ENCODE data around the gene SGMS2. TPM values are rescaled to one million over a fixed set of nuclear protein-coding genes. Genes with fewer than 3 reads are reported as not detected.

The SGMS2 gene
- total RNA-seq, 1 donor from 2014 or later: 0.26 TPM

DNA sequence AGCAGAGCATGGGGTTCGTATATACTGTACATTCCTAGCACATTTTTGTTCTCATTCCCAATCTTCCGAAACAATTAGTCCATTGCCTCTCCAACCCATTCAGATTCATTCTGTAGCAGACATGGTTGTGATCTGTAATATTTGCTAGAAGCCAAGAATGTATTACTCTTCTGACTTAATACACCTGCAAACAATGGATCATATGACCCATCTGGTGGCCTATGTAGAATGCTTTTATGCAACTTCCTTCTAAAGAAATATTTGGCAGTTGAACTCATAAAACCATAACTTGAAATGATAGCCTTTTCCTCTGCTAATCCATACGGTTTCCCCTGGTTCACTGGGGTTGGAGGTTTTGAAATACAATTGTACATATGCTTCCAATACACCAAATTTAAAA lies 32.8 kb upstream of the SGMS2 start:
- no peak overlapping the region for H3K4me3 Mint-ChIP-seq (ENCODE audit: unreplicated experiment)
- no peak overlapping the region for H3K27ac Mint-ChIP-seq (ENCODE audit: unreplicated experiment)
- TF ChIP-seq, protein P1, sequence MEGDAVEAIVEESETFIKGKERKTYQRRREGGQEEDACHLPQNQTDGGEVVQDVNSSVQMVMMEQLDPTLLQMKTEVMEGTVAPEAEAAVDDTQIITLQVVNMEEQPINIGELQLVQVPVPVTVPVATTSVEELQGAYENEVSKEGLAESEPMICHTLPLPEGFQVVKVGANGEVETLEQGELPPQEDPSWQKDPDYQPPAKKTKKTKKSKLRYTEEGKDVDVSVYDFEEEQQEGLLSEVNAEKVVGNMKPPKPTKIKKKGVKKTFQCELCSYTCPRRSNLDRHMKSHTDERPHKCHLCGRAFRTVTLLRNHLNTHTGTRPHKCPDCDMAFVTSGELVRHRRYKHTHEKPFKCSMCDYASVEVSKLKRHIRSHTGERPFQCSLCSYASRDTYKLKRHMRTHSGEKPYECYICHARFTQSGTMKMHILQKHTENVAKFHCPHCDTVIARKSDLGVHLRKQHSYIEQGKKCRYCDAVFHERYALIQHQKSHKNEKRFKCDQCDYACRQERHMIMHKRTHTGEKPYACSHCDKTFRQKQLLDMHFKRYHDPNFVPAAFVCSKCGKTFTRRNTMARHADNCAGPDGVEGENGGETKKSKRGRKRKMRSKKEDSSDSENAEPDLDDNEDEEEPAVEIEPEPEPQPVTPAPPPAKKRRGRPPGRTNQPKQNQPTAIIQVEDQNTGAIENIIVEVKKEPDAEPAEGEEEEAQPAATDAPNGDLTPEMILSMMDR (IDR thresholded peaks at IDR 0.05; ENCODE audit: unreplicated experiment): no peak
- no peaks in the 10 kb centered on the region for H3K4me1 Mint-ChIP-seq (ENCODE audit: unreplicated experiment)
- H3K27me3 Mint-ChIP-seq (ENCODE audit: unreplicated experiment): peaks cover 2% of the 10 kb centered on the region
- no peaks in the 10 kb centered on the region for H3K36me3 Mint-ChIP-seq (ENCODE audit: low read depth, unreplicated experiment)
- H3K9me3 Mint-ChIP-seq (ENCODE audit: unreplicated experiment): peaks cover 3% of the 10 kb centered on the region
- DNase-seq (ENCODE audit: low spot score): no peak

DNA sequence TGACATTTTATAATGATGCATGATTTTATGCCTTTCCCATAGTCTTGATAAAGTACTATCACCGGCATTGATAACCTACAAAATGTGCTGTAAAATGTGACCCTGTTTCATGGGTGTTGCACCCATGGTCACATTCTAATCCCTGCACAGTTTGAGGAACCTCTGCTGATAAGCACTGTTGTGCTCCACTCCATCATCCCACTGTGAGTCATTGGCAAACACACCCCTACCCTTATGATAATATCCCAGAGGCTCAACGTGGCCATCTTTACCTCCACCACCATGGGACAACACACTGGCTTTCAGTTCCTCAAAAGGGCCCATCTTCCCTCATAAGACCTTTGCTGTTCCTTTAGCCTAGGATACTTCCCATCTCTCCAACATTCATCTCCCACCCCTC lies 32.0 kb upstream of the SGMS2 start:
- no peak for DNase-seq (ENCODE audit: low spot score)
- Mint-ChIP-seq H3K9me3 (ENCODE audit: unreplicated experiment) (no peaks in the 10 kb centered on the region), H3K4me1 (ENCODE audit: unreplicated experiment) (no peaks in the 10 kb centered on the region), H3K36me3 (ENCODE audit: low read depth, unreplicated experiment) (no peaks in the 10 kb centered on the region), H3K27ac (ENCODE audit: unreplicated experiment) (no peak overlapping the region), H3K27me3 (ENCODE audit: unreplicated experiment) (no peaks in the 10 kb centered on the region), H3K4me3 (ENCODE audit: unreplicated experiment) (no peak overlapping the region)
- TF ChIP-seq, protein P1 (IDR thresholded peaks at IDR 0.05; ENCODE audit: unreplicated experiment): no peak

DNA sequence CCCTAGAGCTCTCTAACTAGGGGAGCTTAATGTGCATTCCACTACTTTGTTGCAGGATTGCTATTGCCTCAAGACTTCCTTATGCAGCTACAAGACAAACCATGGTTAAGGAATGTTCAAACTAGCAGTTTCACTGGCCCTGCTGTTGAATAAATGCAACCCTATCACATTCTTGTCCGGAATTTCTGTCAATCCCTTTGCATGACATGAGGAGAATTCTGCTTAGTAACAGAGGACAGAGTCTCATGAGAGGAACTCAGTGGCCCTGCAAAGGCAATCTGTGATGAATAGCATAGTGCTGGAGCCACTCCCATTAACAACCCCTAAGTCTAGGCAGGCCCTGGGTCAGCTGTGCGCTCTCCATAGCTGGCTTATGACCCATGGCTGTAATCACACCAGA lies 30.7 kb upstream of the SGMS2 start:
- H3K9me3 Mint-ChIP-seq (ENCODE audit: unreplicated experiment): no peaks in the 10 kb centered on the region
- DNase-seq (ENCODE audit: low spot score): no peak
- H3K4me3 Mint-ChIP-seq (ENCODE audit: unreplicated experiment): no peak overlapping the region
- H3K36me3 Mint-ChIP-seq (ENCODE audit: low read depth, unreplicated experiment): no peaks in the 10 kb centered on the region
- H3K4me1 Mint-ChIP-seq (ENCODE audit: unreplicated experiment): no peaks in the 10 kb centered on the region
- no peak overlapping the region for H3K27ac Mint-ChIP-seq (ENCODE audit: unreplicated experiment)
- no peaks in the 10 kb centered on the region for H3K27me3 Mint-ChIP-seq (ENCODE audit: unreplicated experiment)
- TF ChIP-seq, protein P1 (IDR thresholded peaks at IDR 0.05; ENCODE audit: unreplicated experiment): no peak

DNA sequence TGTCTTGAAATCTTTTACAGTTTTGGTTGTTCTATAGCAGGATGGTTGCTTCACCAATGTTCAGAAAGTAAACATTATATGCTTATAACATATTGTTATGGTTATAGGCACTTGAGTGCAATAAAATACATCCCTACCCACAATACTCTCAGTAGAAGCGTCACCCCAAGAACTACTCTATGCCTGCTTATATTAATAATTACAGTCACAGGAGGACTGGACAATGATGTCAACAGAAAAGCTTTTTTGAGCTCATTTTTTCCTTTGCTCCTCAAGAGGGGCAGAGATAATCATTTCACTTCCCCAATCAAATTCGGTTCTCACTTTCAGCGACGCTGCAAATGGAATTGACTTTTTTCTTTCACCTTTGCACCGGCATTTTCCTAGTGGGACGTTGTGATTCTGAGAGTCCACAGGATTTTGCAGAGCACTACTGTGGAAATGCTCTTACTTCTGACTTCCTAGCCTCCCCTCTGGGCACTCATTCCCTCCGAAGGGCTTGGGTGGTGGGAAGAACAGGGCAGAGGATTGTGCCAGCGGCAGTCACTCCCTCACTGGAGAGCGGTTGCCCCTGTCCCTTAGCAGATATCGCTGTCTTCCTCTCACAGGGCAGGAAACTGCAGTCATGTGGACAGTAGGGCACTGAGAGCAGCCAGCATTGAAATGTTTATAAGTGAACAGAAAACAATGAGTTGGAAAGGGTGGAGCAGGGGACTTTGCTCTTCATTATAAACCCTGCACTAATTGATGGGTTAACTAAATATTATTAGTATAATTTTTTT lies 24.9 kb upstream of the SGMS2 start:
- no peaks in the 10 kb centered on the region for H3K27me3 Mint-ChIP-seq (ENCODE audit: unreplicated experiment)
- TF ChIP-seq, protein P1 (IDR thresholded peaks at IDR 0.05; ENCODE audit: unreplicated experiment): no peak
- H3K4me1 Mint-ChIP-seq (ENCODE audit: unreplicated experiment): peaks cover 5% of the 10 kb centered on the region
- H3K27ac Mint-ChIP-seq (ENCODE audit: unreplicated experiment): no peak overlapping the region
- no peaks in the 10 kb centered on the region for H3K36me3 Mint-ChIP-seq (ENCODE audit: low read depth, unreplicated experiment)
- no peaks in the 10 kb centered on the region for H3K9me3 Mint-ChIP-seq (ENCODE audit: unreplicated experiment)
- no peak overlapping the region for H3K4me3 Mint-ChIP-seq (ENCODE audit: unreplicated experiment)
- no peak for DNase-seq (ENCODE audit: low spot score)

DNA sequence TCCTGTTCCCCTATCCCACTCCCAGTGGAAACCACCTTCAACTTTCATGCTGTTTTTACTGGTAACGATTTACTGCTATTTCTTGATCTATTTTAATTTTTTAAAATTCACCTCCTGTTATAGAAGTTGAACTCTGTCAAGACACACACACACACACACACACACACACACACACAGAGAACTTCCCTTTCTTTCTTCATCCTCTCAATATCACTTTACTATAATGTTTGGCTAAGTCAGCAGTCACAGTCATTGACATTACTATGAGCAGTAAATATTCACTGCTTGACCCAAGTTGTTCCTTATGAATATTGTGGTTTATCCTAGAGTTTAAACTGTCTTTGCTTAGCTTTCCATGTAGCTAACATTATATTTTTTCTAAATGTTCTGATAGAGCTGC lies 24.0 kb upstream of the SGMS2 start:
- no peak overlapping the region for H3K4me3 Mint-ChIP-seq (ENCODE audit: unreplicated experiment)
- no peaks in the 10 kb centered on the region for H3K36me3 Mint-ChIP-seq (ENCODE audit: low read depth, unreplicated experiment)
- H3K4me1 Mint-ChIP-seq (ENCODE audit: unreplicated experiment): peaks cover 5% of the 10 kb centered on the region
- H3K27ac Mint-ChIP-seq (ENCODE audit: unreplicated experiment): no peak overlapping the region
- TF ChIP-seq, protein P1 (IDR thresholded peaks at IDR 0.05; ENCODE audit: unreplicated experiment): no peak
- no peaks in the 10 kb centered on the region for H3K27me3 Mint-ChIP-seq (ENCODE audit: unreplicated experiment)
- no peaks in the 10 kb centered on the region for H3K9me3 Mint-ChIP-seq (ENCODE audit: unreplicated experiment)
- DNase-seq (ENCODE audit: low spot score): no peak

Measured in endothelial cell (in vitro differentiated cells).